Activated effector memory CD4-positive, alpha-beta T cell treated with Interleukin-2 at 50 U/mL for 16 hours (primary cell): ENCODE data around the gene CLTCL1.
"Not testable (repeated sequence)": the region's sequence is repeated elsewhere in the genome, so short reads cannot be mapped to it uniquely, and the experiment has no call there.

Experiments
- DNase-seq: peaks from one replicate; pipeline ENCODE4 v3.0.0-alpha.2; 2020

Gene CLTCL1

DNA sequence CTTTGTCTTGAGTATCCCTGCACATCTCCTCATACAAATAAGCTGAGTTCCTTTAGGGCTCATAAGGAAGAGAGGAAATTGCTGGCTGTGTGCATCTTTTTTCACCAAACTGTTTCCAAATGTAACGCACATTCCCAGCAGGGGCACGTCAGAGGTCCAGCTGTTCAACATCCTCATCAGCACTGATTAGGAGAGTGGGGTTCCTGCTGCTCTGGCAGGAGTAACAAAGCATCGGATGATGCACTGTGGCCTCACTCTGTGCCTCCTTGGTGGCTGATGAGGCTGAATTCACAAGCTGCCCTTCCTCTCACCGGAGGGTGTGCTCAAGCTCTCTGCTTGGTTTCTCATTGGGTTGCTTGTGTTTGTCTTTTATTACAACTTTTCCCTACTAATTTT lies 77.4 kb downstream of the CLTCL1 start:
- no peak for DNase-seq

DNA sequence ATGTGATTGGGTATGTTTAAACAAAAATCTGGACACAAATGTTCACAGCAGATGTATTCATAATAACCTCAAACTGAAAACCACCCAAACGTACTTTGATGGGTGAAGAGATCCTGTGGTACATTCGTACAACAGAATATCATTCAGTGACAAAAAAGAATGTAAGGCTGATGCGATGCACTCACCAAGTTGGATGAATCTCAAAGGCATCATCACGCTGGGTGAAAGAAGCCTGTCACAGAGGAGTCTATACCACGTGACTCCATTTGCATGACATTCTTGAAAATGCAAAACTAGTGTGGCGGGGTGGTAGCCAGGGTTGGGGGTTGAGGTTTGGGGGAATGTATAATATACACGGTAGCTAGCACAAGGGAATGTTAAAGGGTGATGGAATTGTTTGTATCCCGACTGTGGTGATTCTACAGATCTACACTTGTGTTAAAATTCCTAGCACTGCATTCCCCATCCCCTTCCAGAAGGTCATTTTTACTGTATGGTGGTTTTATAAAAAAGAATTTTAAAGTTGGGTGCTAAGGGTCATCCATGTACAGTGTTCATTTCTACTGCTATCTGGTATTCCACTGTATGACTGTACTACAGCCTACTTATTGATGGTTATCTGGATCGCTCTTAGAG lies 78.0 kb downstream of the CLTCL1 start:
- DNase-seq, result no peak

DNA sequence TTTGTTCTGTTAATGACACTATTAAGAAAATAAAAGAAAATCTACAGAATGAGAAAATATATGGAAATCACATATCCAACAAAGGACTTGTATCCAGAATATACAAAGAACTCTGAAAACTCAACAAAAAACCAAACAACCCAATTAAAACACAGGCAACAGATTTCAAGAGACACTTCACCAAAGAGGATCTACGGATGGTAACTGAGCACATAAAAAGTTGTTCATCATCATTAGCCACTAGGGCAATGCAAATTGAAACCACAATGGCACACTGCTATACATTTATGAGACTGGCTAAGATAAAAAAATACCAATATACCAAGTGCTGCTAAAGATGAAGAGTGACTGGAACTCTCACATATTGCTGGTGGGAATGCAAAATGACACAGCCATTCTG lies 78.5 kb downstream of the CLTCL1 start:
- no peak for DNase-seq

DNA sequence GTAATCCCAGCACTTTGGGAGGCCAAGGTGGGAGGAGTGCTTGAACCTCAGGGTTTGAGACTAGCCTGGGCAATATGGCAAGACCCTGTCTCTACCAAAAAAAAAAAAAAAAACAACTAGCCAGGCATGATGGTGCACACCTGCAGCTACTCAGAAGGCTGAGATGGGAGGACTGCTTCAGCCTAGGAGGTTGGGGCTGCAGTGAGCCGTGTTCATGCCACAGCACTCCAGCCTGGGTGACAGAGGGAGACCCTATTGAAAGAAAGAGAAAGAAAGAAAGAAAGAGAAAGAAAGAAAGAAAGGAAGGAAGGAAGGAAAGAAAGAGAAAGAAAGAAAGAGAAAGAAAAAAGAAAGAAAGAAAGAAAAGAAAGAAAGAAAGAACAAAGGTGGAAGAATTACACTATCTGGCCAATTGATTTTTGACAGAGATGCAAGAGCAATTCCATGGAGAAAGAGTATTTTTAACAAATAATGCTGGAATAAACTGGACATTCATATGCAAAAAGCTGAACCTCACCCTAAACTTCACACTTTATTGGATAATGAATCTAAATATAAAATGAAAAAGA lies 79.1 kb downstream of the CLTCL1 start:
- no peak for DNase-seq

DNA sequence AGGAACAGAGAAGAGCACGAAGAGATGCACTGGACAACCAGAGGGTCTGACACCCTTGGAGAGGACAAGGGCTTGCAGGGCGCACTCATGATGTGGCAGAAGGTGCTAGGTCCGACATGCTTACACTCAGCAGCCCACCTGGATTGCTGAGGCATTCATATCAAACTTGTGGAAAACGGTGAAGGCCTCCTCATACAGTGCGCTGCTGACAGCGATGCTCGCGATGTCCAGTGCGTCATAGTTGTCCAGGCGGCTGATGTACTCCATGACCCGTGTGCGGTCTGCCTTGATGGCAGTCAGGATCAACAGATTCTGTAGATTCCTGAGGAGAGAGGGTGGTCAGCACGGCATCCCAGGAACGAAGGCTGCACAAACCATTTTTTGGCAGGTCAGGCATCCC lies 81.3 kb downstream of the CLTCL1 start:
- no peak for DNase-seq

DNA sequence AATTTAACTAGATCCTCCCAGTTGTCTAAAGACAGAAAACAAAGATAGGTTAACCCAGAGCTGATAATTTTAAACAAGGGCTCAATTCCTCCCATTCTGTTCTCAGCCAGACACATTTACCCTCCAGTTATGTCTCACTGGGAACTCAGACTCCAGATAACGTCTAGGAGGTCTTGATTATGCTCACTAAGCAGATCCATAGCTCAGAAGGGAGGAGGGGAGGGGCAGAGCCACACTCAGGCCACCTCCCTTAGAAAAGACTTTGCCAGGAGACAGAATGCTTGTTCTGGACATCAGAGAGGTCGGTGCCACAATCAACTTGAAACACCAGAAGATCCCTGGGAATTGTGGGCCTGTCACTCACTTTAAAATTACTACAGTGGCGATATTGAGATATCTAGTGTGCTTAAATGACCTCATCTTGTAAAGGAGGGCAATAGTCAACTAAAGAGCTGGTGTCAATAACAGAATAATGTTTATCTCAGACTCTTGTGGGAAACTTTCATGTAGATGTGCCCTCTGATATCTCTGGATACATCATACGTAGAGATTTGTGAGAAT lies 83.2 kb downstream of the CLTCL1 start:
- DNase-seq, result no peak

DNA sequence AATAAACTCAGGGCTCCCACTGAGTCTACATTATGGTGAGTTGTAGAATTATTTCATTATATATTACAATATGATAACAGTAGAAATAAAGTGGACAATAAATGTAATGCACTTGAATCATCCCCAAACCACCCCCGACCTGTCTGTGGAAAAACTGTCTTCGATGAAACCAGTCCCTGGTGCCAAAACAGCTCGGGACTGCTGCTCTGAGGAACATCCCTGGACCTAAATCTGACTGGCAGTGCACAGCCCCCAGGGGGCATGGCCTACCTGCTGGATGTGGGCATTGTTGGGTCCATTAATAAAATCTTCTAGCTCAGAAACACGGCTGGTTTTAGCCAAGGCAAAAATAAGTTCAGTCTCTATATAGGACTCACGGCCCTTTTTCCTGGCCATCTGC lies 83.6 kb downstream of the CLTCL1 start:
- DNase-seq, result no peak

DNA sequence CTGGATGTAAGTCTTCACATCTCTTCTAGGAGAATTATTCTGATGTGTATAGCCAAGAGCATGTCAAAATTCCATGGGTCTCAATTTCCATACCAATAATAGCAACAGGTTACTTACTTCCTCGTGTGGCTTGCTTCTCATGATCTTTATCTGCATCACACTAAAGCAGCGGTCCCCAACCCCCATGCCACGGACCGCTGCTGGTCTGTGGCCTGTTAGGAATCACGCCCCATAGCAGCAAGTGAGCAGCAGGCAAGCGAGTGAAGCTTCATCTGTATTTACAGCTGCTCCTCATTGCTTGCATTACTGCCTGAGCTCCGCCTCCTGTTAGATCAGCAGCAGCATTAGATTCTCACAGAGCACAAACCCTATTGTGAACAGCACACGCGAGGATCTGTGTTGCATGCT lies 84.1 kb downstream of the CLTCL1 start:
- DNase-seq, result no peak

DNA sequence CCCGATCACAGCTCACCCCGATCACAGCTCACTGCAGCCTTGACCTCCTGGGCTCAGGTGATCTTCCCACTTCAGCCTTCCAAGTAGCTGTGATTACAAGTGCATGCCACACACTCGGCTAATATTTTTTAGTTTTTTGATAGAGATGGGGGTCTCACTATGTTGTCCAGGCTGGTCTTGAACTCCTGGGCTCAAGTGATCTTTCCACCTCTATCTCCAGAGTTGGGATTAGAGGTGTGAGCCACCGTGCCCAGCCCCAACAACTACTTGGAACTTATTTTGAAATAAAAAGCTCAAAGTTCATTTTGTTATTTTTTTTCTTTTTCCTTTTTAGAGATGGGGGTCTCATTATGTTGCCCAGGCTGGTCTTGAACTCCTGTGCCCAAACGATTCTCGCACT lies 85.2 kb downstream of the CLTCL1 start:
- DNase-seq, result no peak

DNA sequence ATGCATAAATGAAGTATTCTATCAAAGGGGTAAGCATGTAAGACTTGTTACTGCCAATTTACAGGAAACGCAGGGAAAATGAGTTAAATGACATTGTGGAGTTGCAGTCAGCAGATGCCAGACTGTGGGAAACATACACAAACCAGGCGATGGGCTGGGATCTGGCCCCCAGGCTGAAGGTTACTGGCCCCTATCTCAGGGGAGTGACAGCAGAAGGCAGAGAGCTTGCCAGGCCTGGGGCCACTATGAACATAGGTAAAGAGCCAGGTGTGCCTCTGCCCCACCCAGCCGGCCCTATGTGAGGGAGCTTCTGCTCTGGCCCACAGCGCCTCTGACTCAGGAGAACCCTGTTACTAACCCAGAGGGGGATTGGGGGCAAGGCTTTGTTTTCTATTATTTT lies 86.9 kb downstream of the CLTCL1 start:
- no peak for DNase-seq

DNA sequence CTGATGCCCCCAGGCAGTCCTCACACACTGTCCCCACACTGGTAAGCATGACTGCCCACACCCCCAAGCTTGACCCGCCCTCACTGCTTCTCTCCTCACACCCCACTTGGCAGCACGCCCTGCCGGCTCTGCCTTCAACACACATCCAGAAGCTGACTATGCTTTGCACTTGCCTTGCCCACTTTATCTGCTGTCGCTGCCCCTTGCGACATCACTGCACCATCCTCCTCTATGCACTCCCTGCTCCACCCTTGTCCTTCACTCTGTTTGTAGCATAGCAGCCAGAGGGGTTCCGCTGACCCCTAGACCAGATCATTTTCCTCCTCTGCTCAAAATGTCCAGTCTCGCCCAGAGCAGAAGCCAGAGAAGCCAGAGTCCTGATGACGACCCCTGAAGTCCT lies 87.7 kb downstream of the CLTCL1 start:
- DNase-seq, result no peak

DNA sequence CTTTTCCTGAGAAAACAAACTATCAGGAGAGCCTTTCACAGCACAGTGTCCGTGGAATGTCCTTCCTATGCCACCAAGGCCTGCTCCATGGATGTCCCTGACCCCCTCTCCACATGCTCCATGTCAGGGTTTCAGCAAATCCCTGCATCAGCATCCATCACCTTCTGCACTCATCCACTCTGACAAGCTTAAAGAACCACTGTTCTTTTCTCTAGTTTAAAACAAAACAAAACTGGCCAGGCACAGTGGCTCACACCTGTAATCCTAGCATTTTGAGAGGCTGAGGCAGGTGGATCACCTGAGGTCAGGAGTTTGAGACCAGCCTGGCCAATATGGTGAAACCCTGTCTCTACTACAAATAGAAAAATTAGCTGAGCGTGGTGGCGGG lies 88.7 kb downstream of the CLTCL1 start:
- not testable (repeated sequence) for DNase-seq

DNA sequence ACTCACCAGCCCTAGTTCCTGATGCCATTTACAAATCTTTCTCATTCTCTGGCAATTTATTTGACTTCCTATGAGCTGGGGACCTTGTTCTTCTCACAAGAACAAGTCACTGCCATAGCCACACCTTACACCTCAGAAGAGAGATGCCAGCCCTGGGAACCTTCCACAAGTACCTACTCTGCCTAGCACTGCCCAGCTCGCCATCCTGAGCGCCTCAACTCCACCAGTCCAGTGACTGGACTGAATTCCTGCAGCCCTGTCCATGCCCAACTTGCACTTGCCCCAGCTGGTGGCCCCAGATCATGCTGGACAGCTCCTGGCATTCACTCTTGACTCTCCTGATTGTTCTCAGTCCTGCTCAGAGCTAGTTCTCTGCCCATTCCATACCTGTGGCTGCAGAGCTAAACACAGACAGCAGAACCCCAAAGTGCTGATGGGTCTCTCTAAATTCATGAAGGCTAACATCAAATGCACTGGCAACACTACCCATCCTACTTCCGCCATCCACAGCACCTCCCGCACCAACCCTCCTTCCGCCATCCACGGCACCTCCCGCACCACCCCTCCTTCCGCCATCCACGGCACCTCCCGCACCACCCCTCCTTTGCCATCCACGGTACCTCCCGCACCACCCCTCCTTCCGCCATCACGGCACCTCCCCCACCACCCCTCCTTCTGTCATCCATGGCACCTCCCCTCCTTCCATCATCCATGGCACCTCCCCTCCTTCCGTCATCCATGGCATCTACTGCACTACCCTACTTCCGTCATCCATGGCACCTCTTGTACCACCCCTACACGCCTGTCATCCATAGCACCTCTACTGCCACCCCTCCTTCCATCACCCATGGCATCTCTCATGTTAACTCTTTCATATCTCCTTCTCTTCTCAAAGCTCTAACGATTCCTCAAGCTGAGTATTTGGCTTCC lies 89.4 kb downstream of the CLTCL1 start:
- no peak for DNase-seq

DNA sequence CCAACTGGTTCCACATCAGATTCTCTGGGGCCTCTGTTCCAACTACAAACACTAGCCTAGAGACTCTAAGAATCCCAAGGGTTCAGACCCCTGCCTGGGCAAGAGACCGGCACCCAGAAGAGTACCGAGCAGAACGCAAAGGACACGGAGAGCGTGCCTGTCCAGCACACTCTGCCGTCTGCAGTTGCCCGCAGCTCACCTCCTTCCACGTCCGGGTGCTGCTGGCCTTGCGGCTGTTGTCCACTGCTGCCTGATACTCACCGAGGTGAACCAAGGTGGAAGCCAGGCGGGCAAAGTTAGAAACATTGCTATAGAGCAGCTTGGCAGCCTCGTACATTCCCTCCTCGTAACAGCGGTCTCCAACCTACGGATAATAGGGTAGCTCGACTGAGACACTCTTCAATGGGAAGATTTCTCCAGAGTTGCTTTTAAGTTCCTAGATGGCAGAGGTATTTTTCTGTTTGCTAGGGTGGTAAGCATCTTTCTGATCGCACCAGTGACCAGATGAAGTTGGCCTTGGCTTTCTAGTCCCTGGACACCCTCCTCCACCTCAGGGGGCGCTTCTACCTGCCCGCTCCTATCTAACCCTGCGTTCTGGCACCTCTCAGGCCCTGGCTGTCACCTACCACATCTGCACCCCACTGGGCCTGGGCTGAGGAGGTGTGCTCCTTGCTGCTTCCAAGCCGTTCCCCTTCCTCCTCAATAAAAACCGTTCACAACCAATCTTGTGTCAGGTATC lies 90.2 kb downstream of the CLTCL1 start:
- DNase-seq, result no peak

DNA sequence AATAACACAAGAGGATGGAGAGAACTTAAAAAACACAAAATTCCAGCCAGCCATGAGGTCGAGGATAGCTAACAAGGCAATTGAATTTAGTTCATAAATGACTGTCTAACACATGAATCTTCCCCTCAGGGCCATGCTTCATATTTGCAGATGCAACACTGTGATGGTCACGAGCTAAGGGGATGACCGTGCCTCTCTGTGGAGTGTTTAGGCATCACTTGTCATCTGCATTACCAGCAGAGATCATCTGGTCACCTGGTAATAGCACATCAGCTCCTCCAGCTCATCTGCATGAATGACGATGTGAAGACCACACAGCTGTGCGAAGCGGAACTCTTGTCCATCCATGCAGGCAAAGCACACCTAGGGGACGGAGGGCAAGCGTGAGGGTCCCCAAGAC lies 92.0 kb downstream of the CLTCL1 start:
- DNase-seq, result no peak

DNA sequence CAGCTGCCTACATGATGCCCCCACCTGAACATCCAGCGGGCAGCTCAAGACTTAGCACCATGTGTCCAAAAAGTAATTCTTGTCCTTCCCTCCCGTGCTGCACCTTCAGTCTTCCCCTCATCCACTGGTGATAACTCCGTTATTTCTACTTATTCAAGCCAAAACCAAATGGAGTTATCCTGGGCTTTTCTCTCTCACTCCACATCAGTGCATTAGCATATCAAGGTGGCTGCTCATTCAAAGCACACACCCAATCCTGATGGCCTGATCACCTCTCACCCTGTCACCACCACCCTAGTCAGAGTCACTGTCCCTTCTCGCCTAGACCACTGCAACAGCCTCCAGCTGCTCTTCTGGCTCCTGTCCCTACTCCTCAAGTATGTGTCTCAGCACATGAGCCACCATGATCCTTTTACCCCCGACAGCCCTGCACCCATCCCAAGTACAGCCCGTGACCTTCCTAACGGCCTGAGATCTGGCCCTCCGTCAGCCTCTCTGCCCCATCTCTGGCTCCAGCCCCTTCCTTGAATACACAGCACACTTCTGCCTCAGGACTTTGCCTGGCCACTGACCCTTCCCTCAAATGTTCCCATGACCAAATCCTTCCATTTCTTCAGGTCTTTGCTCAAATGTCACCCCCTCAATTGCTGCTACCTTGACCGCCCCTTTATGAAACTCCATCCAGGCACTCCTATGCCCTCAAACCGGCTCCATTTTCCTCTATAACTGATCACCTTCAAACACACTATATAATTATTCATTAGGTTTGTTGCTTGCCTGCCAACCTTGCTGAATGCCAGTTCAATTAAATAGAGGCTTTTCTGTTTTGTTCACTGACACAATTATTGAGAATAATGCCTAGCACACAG lies 93.3 kb downstream of the CLTCL1 start:
- no peak for DNase-seq

DNA sequence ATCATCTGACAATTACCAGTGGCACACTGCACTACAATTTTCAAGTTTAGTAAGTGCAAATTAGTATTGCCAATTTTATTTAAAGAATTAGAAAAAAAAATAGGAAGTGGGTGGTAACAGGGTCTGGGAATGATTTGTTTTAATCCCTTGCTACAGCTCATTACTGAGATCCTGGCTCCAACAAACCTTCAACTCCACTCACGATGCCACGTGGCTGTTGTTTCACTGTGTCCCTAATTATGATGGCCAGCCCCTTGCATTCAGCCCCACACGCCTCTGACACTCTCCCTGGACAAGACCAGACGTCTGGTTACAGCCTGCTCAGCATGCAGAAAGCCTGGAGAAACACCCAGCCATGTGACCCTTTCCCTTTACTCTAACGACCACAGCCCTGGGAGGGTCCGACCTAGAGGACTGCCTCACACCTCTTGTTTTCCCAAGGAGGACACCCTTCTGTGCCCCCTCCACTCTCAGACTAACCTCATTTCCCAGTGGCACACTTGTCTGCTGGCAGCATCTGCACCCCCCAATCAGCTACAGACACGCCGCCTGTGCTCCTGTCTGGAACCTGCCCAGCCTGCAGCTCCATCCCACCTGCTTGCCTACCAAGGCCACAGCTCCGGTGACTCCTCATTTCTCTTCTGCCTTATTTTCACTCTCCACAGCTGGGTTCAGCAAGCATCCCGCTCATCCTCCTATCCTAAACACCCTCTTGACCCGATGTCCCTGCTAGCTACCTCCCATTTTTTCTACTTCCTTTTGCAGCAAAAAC lies 94.5 kb downstream of the CLTCL1 start:
- no peak for DNase-seq

DNA sequence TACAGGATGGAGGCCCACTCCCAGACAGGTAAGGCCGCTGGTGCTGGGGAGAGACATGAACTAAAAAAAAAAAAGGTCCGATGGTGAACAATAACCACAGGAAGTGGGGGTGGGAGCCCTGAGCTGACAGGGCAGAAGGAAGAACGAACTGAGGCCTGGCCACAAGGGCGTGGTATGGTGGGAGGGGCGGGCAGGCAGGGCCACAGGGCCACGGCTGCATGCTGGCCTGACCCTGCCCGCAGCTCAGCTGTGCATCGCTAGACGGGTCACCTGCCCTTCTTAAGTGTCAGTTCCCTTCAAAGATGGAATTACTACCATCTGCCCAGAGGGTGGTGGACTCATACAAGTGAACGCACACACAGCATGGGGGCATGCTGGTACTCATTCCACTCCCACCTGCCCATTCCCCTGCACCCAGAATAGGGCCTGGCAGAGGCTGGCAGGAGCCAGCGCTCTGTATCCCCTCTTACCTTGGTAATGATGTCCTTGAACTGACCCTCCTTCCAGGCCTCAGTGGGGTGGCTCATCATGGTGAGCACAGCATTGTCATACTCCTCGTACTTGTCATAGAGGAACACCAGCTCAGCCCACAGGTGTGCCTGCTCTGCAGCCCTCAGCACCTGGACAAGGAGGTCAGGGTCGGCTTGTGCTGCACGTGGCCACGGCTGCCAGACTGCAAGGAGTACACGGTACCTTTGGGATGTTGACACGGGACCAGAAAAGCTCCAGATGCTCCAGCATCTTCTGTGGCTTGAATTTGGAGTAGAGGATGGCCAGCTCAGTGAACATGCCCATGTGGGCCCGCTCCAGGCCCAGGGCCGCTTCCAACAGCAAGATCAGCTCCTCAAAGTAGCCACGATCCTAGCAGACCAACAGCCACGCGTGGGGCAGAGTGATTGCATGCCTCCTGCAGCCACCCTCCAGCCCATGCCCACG lies 95.5 kb downstream of the CLTCL1 start:
- no peak for DNase-seq

DNA sequence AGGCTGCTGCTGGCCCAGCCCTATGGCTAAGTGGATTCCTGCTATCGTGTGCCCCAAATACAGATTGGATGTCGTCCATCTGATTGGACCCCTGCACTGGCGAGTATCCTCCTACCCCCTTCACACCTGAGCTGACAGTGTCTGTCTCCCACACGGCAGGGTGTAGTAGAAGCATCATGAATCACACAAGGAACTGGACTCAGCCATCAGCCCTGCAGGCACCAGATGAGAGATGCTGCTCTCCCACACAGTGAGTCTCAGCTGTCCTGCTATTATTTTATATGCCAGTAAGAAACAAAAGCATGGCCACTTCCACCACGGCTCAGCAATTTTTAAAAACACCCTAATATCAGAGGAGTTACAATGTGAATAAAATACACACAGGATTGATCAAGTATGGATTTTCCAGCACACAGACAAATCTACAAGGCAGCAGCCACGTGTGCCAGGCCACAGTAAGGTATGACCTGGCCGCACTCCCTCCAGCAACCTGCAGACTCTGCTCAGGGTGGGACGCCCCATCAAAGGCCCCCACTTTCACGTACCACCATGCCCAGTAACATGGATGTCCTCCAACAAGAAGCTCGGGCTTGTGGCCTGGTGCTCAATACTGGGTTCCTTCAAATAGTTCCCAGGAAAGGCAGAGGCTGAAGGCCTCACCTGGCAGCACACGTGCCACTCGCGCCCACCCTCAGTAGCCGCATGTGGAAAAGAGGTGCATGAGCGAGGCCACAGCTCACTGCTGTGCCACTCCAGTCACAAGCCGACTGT lies 96.6 kb downstream of the CLTCL1 start:
- DNase-seq, result no peak
